OCI-LY7 (cell line): ENCODE results near the gene PATL1. TPM values are rescaled to one million over a fixed set of nuclear protein-coding genes. Genes with fewer than 3 reads are reported as not detected.

Experiments
- BruUV-seq: library from RNA; stranded (reverse); fragments of 400-500 nt; replicated peaks from 2 replicates; lab custom pipeline; 2021; lab: Mats Ljungman, UMichigan
- CTCF ChIA-PET: fragments of 300-600 bp; sonication (Branson Sonifier 250); formaldehyde crosslinking; loops from one replicate; lab custom pipeline; 2022; ENCODE audit warnings: antibody characterized with exemption; ENCODE audit not compliant: unreplicated experiment; lab: Charles Lee
- POLR2A ChIA-PET: fragments of 300-600 bp; sonication (Branson Sonifier 250); formaldehyde crosslinking; loops from one replicate; lab custom pipeline; 2022; ENCODE audit warnings: antibody characterized with exemption; lab: Charles Lee
- DNase-seq: peaks from one replicate; pipeline ENCODE4 v3.0.0-alpha.2; 2015; ENCODE audit warnings: low spot score
- H2AFZ ChIP-seq: fragments of 200-600 bp; sonication (generic), shearing (Covaris generic); 2 replicates; pipeline ENCODE4 v1.6.1; 2014; ENCODE audit warnings: mild to moderate bottlenecking, antibody characterized with exemption, low read length, moderate library complexity
- H3K27ac ChIP-seq: fragments of 200-600 bp; sonication (generic); 2 replicates; pipeline ENCODE4 v1.5.1; 2014; ENCODE audit warnings: mixed run types, low read depth, mild to moderate bottlenecking, moderate library complexity, low read length, inconsistent platforms; ENCODE audit not compliant: poor library complexity, severe bottlenecking
- H3K36me3 ChIP-seq: fragments of 200-600 bp; sonication (generic); 2 replicates; pipeline ENCODE4 v1.6.1; 2014; ENCODE audit warnings: mild to moderate bottlenecking, antibody characterized with exemption, low read length, moderate library complexity, mixed read lengths; ENCODE audit not compliant: insufficient read depth
- H3K4me1 ChIP-seq: fragments of 200-600 bp; sonication (generic); 2 replicates; pipeline ENCODE4 v1.5.1; 2014; ENCODE audit warnings: mild to moderate bottlenecking, low read length; ENCODE audit not compliant: insufficient read depth, poor library complexity, severe bottlenecking
- H3K4me2 ChIP-seq: fragments of 200-600 bp; sonication (generic); 2 replicates; pipeline ENCODE4 v1.6.1; 2014; ENCODE audit warnings: mild to moderate bottlenecking, low read length
- H3K4me3 ChIP-seq: fragments of 200-600 bp; sonication (generic); 2 replicates; pipeline ENCODE4 v1.5.1; 2014; ENCODE audit warnings: mild to moderate bottlenecking, low read depth, low read length; ENCODE audit not compliant: poor library complexity, severe bottlenecking
- H3K79me2 ChIP-seq: fragments of 200-600 bp; sonication (generic); 2 replicates; pipeline ENCODE4 v1.6.1; 2016; ENCODE audit warnings: low read depth, mild to moderate bottlenecking, low read length, moderate library complexity, mixed read lengths; ENCODE audit not compliant: insufficient read depth
- H3K9me2 ChIP-seq: fragments of 200-600 bp; sonication (generic); 2 replicates; pipeline ENCODE4 v1.6.1; 2016; ENCODE audit warnings: mild to moderate bottlenecking, low read length, mixed read lengths; ENCODE audit not compliant: insufficient read depth
- H3K9me3 ChIP-seq: fragments of 200-600 bp; sonication (generic); 2 replicates; pipeline ENCODE4 v1.6.1; 2014; ENCODE audit warnings: mild to moderate bottlenecking, mixed run types, low read length, mixed read lengths
- H4K20me1 ChIP-seq: fragments of 200-600 bp; sonication (generic); 2 replicates; pipeline ENCODE4 v1.6.1; 2014; ENCODE audit warnings: mild to moderate bottlenecking, antibody characterized with exemption, low read length, moderate library complexity, mixed read lengths; ENCODE audit not compliant: insufficient read depth
- CTCF ChIP-seq: fragments of 200-600 bp; sonication (generic); conservative IDR thresholded peaks from 2 replicates; pipeline ENCODE4 v1.5.1; 2014; ENCODE audit warnings: mild to moderate bottlenecking, antibody characterized with exemption, low read length, moderate library complexity, mixed read lengths
- EZH2phosphoT487 ChIP-seq: fragments of 200-600 bp; sonication (generic); IDR thresholded peaks from 2 replicates; pipeline ENCODE4 v1.6.1; 2018; ENCODE audit warnings: low read depth, borderline replicate concordance, mild to moderate bottlenecking, mixed run types, antibody characterized with exemption, low read length, moderate library complexity, mixed read lengths
- intact Hi-C: fragments of 100-400 bp; cut with micrococcal nuclease; formaldehyde crosslinking; loops from one replicate; pipeline ENCODE4 v1.10.0; 2022; ENCODE audit not compliant: unreplicated experiment
- total RNA-seq, 2 experiments: library from RNA; depleted of rRNA in 1 of 2; stranded (reverse); fragments of >200 nt in 1 of 2; shearing (Covaris generic) in 1 of 2; gene quantifications; 2 replicates each; pipeline ENCODE4 v1.2.3, GENCODE V29; 2014 to 2022

PATL1 gene
- total RNA-seq, 2 experiments from 2014 or later: 15.2 to 46.3 TPM

- no peak overlapping the region for H3K4me3 ChIP-seq
- BruUV-seq: no TSS peak
- H3K27ac ChIP-seq: no peak overlapping the region
- no peaks in the 10 kb centered on the region for H3K79me2 ChIP-seq
- peak; percentile 78 for DNase-seq
- H4K20me1 ChIP-seq: no peaks in the 10 kb centered on the region
- H3K4me1 ChIP-seq: no peaks in the 10 kb centered on the region
- intact Hi-C loops: loop anchor here (1.0 to 10.0 kb wide), 2 partner anchors 143 to 246 kb away; partner anchors contain the start of gene OR5A1
- peak; percentile 92 for TF ChIP-seq CTCF
- TF ChIP-seq EZH2phosphoT487: no peak
- no peak overlapping the region for H3K4me2 ChIP-seq
- CTCF ChIA-PET: interaction anchor here (0.6 kb wide), 1 partner anchor 143 kb away, joined by 3 read pairs; no protein-coding TSS in a partner anchor
- no peak overlapping the region for H2AFZ ChIP-seq
- POLR2A ChIA-PET: no interaction called here
- H3K9me2 ChIP-seq: no peaks in the 10 kb centered on the region
- H3K9me3 ChIP-seq: no peaks in the 10 kb centered on the region
- H3K36me3 ChIP-seq: no peaks in the 10 kb centered on the region
Measured at GRCh38 chr11:59680287-59681154, 11.7 kb upstream of the PATL1 start.

- H3K27ac ChIP-seq: no peak overlapping the region
- no peak overlapping the region for H3K4me2 ChIP-seq
- H3K36me3 ChIP-seq: no peaks in the 10 kb centered on the region
- CTCF ChIA-PET: no interaction called here
- POLR2A ChIA-PET: no interaction called here
- no peak overlapping the region for H2AFZ ChIP-seq
- TF ChIP-seq EZH2phosphoT487: no peak
- no peak for TF ChIP-seq CTCF
- H3K79me2 ChIP-seq: no peaks in the 10 kb centered on the region
- no peak for DNase-seq
- H3K9me2 ChIP-seq: no peaks in the 10 kb centered on the region
- no peaks in the 10 kb centered on the region for H4K20me1 ChIP-seq
- no peaks in the 10 kb centered on the region for H3K4me1 ChIP-seq
- H3K9me3 ChIP-seq: no peaks in the 10 kb centered on the region
- intact Hi-C loops: no loop called here
- H3K4me3 ChIP-seq: no peak overlapping the region
- no TSS peak for BruUV-seq
Measured at GRCh38 chr11:59679347-59679746, 10.5 kb upstream of the PATL1 start.

GRCh38 chr11:59678813-59679165, 10.0 kb upstream of the PATL1 start:
- ChIA-PET POLR2A (interaction anchor here (0.6 kb wide), 1 partner anchor 1949 kb away, joined by 3 read pairs; no protein-coding TSS in a partner anchor), CTCF (no interaction called here)
- Histone ChIP-seq H3K27ac (no peak overlapping the region), H3K4me3 (no peak overlapping the region), H4K20me1 (no peaks in the 10 kb centered on the region), H2AFZ (no peak overlapping the region), H3K79me2 (no peaks in the 10 kb centered on the region), H3K9me3 (no peaks in the 10 kb centered on the region), H3K9me2 (no peaks in the 10 kb centered on the region), H3K36me3 (no peaks in the 10 kb centered on the region), H3K4me1 (no peaks in the 10 kb centered on the region), H3K4me2 (no peak overlapping the region)
- no peak for TF ChIP-seq CTCF
- TF ChIP-seq EZH2phosphoT487: no peak
- no TSS peak for BruUV-seq
- intact Hi-C loops: no loop called here
- no peak for DNase-seq
